NOMO-1 (cell line): ENCODE data around the gene SEMA6B.
A peak's percentile ranks its signal among the peaks of the same experiment; 100 is the strongest.

Experiments
- DNase-seq, 2 experiments: peaks; one replicate each; lab custom pipeline; 2025; ENCODE audit not compliant: unreplicated experiment in 2 of 2; lab: John Stamatoyannopoulos, UW

The SEMA6B gene

GRCh38 chr19:4588291-4588761 lies 28.8 kb upstream of the SEMA6B start:
- DNase-seq: no peak

GRCh38 chr19:4587527-4587926 lies 28.0 kb upstream of the SEMA6B start:
- no peak for DNase-seq

- no peak for DNase-seq
Measured at GRCh38 chr19:4586691-4587090, 27.2 kb upstream of the SEMA6B start.

- no peak for DNase-seq
Measured at GRCh38 chr19:4586245-4586644, 26.8 kb upstream of the SEMA6B start.

- no peak for DNase-seq
Measured at GRCh38 chr19:4585556-4585955, 26.1 kb upstream of the SEMA6B start.

GRCh38 chr19:4584670-4585460 lies 25.4 kb upstream of the SEMA6B start:
- DNase-seq: no peak

- DNase-seq: no peak
Measured at GRCh38 chr19:4583961-4584669, 24.6 kb upstream of the SEMA6B start.

- DNase-seq: no peak
Measured at GRCh38 chr19:4582980-4583842, 23.7 kb upstream of the SEMA6B start.

GRCh38 chr19:4581666-4582553 lies 22.4 kb upstream of the SEMA6B start:
- DNase-seq: peak; percentile 11 to 57

- no peak for DNase-seq
Measured at GRCh38 chr19:4580961-4581665, 21.6 kb upstream of the SEMA6B start.

GRCh38 chr19:4580021-4580901 lies 20.8 kb upstream of the SEMA6B start:
- no peak for DNase-seq

GRCh38 chr19:4579389-4579788 lies 19.9 kb upstream of the SEMA6B start:
- no peak for DNase-seq

- DNase-seq: no peak
Measured at GRCh38 chr19:4578552-4579248, 19.2 kb upstream of the SEMA6B start.

GRCh38 chr19:4577020-4577782 lies 17.7 kb upstream of the SEMA6B start:
- DNase-seq: no peak

- DNase-seq: no peak
Measured at GRCh38 chr19:4576016-4576933, 16.8 kb upstream of the SEMA6B start.
